ENCODE results near the gene SLC12A7. TPM values are rescaled to one million over a fixed set of nuclear protein-coding genes. Genes with fewer than 3 reads are reported as not detected.

The SLC12A7 gene
- total RNA-seq, 2 experiments from 2014 or later, result 0.06 TPM; not detected in 1

- Histone ChIP-seq H3K27ac (ENCODE audit: low read depth, low read length, poor library complexity, severe bottlenecking) (no peak overlapping the region), H4K20me1 (ENCODE audit: insufficient read depth, low read length) (no peaks in the 10 kb centered on the region), H2AFZ (ENCODE audit: low read length) (no peak overlapping the region), H3K9me3 (ENCODE audit: low read length) (no peaks in the 10 kb centered on the region), H3K4me1 (ENCODE audit: insufficient read depth, low read length, poor library complexity, severe bottlenecking) (no peaks in the 10 kb centered on the region), H3K9me2 (ENCODE audit: insufficient read depth, low read length) (no peaks in the 10 kb centered on the region), H3K4me2 (ENCODE audit: low read length) (no peak overlapping the region), H3K4me3 (ENCODE audit: low read depth, low read length, poor library complexity, severe bottlenecking) (no peak overlapping the region), H3K36me3 (ENCODE audit: insufficient read depth, low read length) (no peaks in the 10 kb centered on the region), H3K79me2 (ENCODE audit: insufficient read depth, low read depth, low read length) (no peaks in the 10 kb centered on the region)
- ChIA-PET POLR2A (no interaction called here), CTCF (ENCODE audit: unreplicated experiment) (no interaction called here)
- no peak for DNase-seq (ENCODE audit: low spot score)
- TF ChIP-seq EZH2phosphoT487 (IDR thresholded peaks at IDR 0.05; ENCODE audit: borderline replicate concordance, low read depth, low read length), result no peak
- no peak for TF ChIP-seq CTCF (conservative IDR thresholded peaks at IDR 0.05; ENCODE audit: low read length)
- BruUV-seq (replicated peaks), result no TSS peak
- intact Hi-C loops (cut with micrococcal nuclease; ENCODE audit: unreplicated experiment), result no loop called here
Observed at GRCh38 chr5:1064383-1065142, 47.3 kb downstream of the SLC12A7 start.

DNA sequence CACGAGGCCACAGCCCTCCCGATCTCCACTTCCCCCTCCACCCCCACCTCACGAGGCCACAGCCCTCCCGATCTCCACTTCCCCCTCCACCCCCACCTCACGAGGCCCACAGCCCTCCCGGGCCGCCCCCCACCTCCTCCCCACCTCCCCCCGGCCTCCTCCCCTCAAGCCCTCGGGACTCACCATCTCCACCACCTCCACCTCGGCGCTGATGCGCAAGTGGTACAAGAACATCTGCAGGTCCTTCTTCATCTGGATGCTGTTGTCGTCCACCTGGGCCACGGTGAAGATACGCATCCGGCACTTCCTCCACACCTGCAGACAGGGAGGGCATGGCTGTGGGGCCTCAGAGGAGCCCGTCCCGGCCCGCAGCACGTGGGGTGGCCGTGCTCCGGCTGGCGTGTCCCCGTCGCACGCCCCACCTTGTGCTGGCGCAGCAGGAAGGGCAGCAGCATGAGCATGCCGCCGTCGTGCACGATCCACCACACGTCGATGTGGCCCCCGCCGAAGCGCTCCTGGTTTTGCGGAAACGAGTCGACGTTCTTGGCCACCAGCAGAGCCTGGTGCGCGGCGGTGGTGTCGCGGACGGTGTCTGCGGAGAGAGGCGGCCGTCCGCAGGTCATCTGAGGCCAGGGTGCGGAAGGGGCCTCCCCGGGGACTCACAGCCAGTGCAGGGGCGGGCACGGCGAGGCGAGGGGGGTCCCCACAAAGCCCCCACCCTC, 48.0 kb downstream of the SLC12A7 start:
- Histone ChIP-seq H3K27ac (ENCODE audit: low read depth, low read length, poor library complexity, severe bottlenecking) (no peak overlapping the region), H2AFZ (ENCODE audit: low read length) (no peak overlapping the region), H4K20me1 (ENCODE audit: insufficient read depth, low read length) (no peaks in the 10 kb centered on the region), H3K4me2 (ENCODE audit: low read length) (no peak overlapping the region), H3K9me2 (ENCODE audit: insufficient read depth, low read length) (no peaks in the 10 kb centered on the region), H3K4me1 (ENCODE audit: insufficient read depth, low read length, poor library complexity, severe bottlenecking) (no peaks in the 10 kb centered on the region), H3K4me3 (ENCODE audit: low read depth, low read length, poor library complexity, severe bottlenecking) (no peak overlapping the region), H3K79me2 (ENCODE audit: insufficient read depth, low read depth, low read length) (no peaks in the 10 kb centered on the region), H3K9me3 (ENCODE audit: low read length) (no peaks in the 10 kb centered on the region), H3K36me3 (ENCODE audit: insufficient read depth, low read length) (no peaks in the 10 kb centered on the region)
- CTCF ChIA-PET (ENCODE audit: unreplicated experiment), result no interaction called here
- no peak for DNase-seq (ENCODE audit: low spot score)
- TF ChIP-seq EZH2phosphoT487 (IDR thresholded peaks at IDR 0.05; ENCODE audit: borderline replicate concordance, low read depth, low read length) (no peak), CTCF (conservative IDR thresholded peaks at IDR 0.05; ENCODE audit: low read length) (no peak)
- POLR2A ChIA-PET, result no interaction called here
- intact Hi-C loops (cut with micrococcal nuclease; ENCODE audit: unreplicated experiment), result no loop called here
- no TSS peak for BruUV-seq (replicated peaks)
